ENCODE results near the gene SSR4. TPM values are rescaled to one million over a fixed set of nuclear protein-coding genes. Genes with fewer than 3 reads are reported as not detected.
A peak's percentile ranks its signal among the peaks of the same experiment; 100 is the strongest.
"Not testable (repeated sequence)": the region's sequence is repeated elsewhere in the genome, so short reads cannot be mapped to it uniquely, and the experiment has no call there.

Gene SSR4
- total RNA-seq, 1 experiment from 2014 or later, result 107 TPM

- no peak for DNase-seq (ENCODE audit: low read depth)
These were observed 9.7 kb downstream of the SSR4 start for GRCh38 chrX:153804100-153804595.

GRCh38 chrX:153804621-153805020 is 10.2 kb downstream of the SSR4 start:
- no peak for DNase-seq (ENCODE audit: low read depth)

- no peak for DNase-seq (ENCODE audit: low read depth)
These were observed 11.0 kb downstream of the SSR4 start for GRCh38 chrX:153805436-153805835.

DNA sequence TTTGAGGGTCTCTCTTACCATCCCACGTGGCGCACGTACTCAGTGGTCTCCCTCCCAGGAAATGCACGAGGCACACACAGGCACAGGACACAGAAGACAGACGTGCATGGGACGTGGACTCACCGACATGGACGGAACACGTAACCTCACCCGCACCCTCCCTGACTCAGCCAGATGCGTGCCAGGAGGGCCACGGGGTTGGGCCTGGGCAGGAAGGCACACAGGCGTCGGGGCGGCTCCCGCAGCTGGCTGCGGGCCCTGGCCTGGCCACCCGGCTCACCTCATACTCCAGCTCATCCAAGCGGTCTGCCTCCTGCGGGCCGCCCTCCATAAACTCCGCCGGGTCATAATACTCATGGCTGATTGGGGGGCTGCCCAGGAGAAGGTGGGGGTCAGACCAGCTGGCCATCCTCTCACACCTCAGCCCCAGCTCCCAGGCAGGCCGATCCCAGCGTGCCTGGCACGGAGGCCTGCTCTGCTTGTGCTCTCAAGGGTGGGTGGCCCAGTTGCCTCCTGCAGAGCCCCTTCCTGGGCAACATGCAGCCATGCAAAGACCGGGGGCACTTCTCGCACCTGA is 12.6 kb downstream of the SSR4 start:
- DNase-seq (ENCODE audit: low read depth), result no peak

DNA sequence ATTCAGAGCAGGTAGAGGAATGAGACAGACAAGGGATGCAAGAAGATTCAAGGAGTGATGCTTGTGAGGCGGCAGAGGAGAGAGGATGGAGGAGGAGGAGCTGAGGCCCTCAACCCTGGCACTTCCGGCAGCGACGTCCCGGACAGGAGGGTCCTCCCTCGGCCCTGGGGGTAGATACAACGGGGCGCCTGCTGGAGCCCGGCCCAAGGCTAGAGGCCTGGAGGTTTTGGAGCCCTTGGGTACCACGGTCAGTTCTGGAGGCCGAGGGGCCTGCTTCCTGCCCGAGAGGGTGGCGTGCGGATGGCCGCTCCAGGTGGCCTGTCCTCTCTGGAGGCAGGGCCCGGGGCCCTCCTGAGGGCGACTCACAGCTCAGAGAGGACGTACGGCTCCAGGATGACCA is 13.5 kb downstream of the SSR4 start:
- DNase-seq (ENCODE audit: low read depth), result no peak

DNA sequence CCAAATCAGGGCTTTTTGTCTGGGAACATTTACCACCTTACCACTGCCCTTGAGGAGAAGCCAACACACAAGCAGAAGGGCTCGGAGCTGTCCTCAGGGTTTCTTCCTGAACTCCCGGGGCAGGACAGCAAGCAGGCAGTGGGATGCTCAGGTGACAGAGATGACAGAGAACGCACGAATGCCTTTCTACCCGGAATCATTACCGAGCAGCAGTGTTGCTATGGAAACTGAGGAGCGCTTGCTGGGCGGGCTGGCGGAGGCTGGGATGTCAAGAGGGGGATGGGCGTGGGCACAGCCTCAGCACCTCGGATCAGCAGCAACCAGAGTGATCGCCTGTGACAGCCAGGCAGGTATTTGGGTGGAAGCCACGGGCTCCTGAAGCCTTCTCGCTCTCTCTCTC is 17.8 kb downstream of the SSR4 start:
- no peak for DNase-seq (ENCODE audit: low read depth)

GRCh38 chrX:153813161-153813560 is 18.7 kb downstream of the SSR4 start:
- DNase-seq (ENCODE audit: low read depth), result no peak

DNA sequence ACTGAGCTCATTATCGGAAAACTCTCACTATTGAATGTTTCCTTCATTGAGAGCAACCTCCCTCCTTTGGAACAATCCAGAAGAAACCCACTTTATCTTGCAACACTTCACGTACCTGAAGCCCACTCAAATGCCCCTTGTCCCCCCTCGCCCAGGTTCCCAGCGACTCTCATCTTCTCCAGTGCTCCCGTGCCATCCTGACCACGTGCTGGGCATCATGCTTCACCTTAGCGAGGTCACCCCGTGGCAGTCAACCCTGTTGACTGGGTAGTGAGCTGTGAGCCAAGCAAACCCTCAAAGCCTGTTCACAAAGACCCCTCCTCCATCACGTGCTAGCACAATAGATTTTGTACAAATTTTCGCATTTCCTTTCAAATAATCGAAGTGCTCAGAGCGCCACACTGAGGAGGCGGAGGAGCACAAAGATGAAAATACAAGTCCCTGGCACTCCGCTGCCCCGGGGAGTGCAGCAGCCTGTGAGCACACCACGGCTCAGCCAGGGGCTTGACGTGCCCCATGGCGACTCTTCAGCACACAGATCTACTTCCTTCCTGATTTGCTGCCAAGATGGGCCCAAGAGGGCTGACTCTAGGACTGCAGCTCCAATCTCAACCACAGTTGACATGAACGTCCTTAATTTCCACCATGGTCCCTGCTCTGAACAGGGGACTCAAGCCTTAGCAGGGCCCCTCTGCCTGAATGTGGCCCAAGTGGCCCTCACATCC is 20.3 kb downstream of the SSR4 start:
- DNase-seq (ENCODE audit: low read depth), result no peak

DNA sequence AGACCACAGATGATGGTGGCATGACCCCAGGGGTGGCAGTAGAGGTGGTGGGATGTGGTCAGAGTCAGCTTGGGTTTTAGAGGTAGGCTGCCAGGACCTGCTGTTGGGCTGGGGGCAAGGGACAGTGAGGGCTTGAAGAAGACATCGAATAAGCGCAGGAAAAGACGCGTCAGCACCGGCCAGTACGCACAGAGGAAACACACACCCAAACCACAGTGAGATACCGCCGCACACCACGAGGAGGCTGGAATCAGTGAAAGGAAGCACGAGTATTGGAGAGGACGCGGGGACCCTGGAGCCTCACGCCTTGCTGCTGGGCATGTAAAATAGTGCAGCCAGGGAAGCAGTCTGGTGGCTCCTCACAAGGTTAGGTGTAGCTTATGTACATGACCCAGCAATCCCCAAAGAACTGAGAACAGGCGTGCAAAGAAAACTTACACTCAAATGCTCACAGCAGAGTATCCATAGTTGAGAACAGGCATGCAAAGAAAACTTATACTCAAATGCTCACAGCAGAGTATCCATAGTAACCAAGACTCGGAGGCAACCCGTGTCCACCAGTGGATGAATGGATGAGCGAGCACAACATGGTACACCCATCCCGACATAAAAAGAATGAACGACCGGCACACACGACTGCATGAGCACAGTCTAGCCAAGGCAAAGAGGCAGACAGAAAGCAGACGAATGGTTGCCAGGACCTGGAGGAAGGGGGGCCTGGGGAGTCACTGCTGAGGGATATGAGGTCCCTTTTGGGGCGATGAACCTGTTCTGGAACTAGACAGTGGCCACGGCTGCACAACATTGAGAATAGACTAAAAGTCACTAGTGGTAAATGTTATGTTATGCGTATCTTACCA is 22.6 kb downstream of the SSR4 start:
- DNase-seq (ENCODE audit: low read depth), result no peak

DNA sequence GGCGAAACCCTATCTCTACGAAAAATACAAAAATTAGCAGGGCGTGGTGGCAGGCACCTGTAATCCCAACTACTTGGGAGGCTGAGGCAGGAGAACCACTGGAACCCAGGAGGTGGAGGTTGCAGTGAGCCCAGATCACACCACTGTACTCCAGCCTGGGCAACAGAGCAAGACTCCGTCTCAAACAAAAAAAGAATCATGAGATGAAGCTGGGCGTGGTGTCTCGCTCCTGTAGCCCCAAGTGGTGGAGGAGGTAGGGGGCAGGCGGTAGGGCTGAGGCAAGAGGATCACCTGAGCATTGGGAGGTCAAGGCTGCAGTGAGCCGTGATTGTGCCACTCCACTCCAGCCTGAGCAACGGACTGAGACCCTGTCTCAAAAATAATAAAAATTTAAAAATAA is 23.6 kb downstream of the SSR4 start:
- not testable (repeated sequence) for DNase-seq (ENCODE audit: low read depth)

DNA sequence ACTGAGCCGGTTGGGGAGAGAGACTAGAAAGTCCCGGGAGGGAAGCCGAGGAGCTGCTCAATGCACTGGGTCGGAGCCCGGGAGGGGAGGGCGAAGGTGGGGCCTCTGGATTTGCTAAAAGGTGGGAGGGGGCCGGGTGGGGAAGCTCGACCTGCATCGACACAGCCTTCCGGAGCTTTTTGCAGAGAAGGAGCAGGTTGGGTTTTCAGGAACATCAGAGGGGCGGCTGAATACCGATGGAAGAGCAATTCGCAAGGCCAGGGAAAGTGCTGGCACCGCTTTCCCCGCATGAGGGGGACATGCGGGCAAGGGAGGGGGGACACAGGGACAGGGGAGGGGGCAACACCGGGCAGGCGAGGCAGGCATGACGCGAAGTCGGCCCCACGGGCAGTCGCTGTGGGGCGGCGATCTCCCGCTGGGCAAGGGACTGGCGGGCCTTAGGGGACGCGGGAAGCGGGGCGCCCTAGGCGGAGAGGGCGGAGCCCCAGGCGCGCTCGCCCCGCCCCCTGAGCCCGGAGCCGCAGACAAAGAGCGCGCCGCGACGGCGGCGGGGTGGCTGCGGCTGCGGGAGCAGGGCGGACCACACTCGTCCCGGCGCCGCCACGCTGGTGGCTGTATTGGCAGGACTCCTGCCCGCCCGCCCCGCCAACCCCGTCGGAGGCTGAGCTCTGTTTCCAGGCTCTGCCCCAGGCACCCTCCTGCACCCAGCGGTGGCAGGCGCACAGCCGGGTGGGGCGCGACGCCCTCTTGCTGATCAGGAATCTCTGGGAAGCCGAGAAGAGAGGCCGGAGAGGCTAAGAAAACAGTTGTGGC is 24.3 kb downstream of the SSR4 start:
- peak; percentile 56 for DNase-seq (ENCODE audit: low read depth)

DNA sequence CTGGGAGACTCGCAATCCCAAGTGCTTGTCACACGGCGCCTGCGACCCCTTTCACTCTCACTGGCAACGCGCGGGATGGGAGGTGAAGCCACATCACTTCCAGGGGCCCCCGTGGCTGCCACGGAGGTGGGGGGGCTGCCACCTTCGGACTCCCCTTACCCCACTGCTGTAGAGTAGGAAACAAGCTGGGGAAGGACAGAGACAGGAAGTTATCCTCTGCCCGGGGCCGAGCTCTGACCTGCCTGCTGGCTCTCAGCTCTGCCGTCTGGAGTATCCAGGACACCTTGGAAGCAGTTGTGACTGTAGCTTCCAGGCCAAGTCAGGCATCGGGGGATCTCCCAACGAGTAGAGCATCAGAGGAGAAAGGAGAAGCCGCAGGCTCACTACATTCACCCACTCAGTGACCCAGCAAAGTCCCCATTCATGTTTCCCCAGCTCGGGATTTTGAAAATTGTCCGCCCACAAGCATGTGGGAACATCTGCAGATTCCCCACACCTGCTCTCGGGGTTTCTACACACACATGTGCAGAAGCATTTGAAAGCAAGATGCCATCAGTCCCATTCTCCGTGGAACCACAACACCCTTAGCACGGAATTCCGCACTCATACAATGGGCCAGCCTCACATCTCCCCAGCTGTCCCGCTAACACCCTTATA is 25.0 kb downstream of the SSR4 start:
- DNase-seq (ENCODE audit: low read depth), result no peak

- DNase-seq (ENCODE audit: low read depth), result no peak
These were observed 26.1 kb downstream of the SSR4 start for GRCh38 chrX:153820601-153821000.

GRCh38 chrX:153821066-153821465 is 26.6 kb downstream of the SSR4 start:
- no peak for DNase-seq (ENCODE audit: low read depth)

- no peak for DNase-seq (ENCODE audit: low read depth)
These were observed 29.9 kb downstream of the SSR4 start for GRCh38 chrX:153824348-153824747.

GRCh38 chrX:153825042-153825441 is 30.6 kb downstream of the SSR4 start:
- DNase-seq (ENCODE audit: low read depth), result no peak

GRCh38 chrX:153827016-153827415 is 32.5 kb downstream of the SSR4 start:
- no peak for DNase-seq (ENCODE audit: low read depth)

DNA sequence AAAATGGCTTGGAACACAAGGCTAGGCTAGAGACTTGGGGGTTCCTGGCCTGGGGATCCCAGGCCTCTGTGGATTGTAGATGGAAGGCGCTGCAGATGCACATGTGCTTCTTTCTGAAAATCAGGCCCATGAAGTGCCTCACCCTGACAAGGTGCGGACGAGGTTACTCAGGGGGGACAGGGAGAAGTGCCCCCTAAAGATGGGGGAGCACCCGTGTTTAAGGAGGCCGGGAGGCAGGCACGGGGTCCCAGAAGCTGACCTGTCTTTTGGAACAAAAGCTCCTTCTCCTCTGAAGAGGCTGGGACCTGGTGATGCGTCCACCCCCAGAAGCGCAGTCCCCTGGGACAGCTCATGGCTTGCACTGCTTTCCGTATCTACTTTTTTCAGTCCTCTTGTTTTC is 33.4 kb downstream of the SSR4 start:
- no peak for DNase-seq (ENCODE audit: low read depth)

DNA sequence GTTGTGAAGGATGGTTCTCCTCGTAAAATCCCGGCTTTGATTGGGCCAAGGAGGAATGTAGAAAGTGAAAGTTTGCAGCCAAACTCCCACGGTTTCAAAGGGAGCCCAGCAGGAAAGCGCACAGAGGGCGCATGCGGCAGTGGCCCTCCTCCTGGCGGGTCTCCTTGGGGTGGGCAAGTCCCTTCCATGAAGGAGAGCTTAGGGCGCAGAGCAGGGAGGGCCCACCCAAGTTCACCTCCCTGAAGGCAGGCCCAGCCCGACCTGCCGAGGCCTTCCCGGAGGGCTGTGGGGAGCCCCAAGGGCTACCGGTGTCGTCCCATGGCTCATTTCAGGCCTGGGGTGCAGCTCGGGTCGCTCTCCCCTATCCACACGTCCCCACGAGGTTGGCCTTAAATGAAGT is 33.8 kb downstream of the SSR4 start:
- no peak for DNase-seq (ENCODE audit: low read depth)

GRCh38 chrX:153828723-153829548 is 34.5 kb downstream of the SSR4 start:
- DNase-seq (ENCODE audit: low read depth), result no peak

GRCh38 chrX:153829549-153829798 is 35.0 kb downstream of the SSR4 start:
- DNase-seq (ENCODE audit: low read depth), result no peak
